Measurements from ENCODE around the gene OGFOD3.
"Not testable (repeated sequence)": the region's sequence is repeated elsewhere in the genome, so short reads cannot be mapped to it uniquely, and the experiment has no call there.

Gene OGFOD3

GRCh38 chr17:82354804-82355308, 63.5 kb downstream of the OGFOD3 start:
- Histone ChIP-seq H3K36me3 (ENCODE audit: control insufficient read depth, insufficient read depth, low read length) (no peaks in the 10 kb centered on the region), H3K9me3 (ENCODE audit: control insufficient read depth, insufficient read depth, low read depth, low read length) (no peaks in the 10 kb centered on the region), H3K27ac (ENCODE audit: low read depth, low read length) (no peak overlapping the region), H3K9ac (ENCODE audit: low read length) (no peak overlapping the region), H3K4me1 (ENCODE audit: control insufficient read depth, insufficient read depth, low read length) (no peaks in the 10 kb centered on the region), H3K4me3 (ENCODE audit: low read depth, low read length) (no peak overlapping the region), H3K27me3 (ENCODE audit: control insufficient read depth, insufficient read depth, low read length) (peaks cover 5% of the 10 kb centered on the region; the same call in 1 of the 2 replicates)

GRCh38 chr17:82353484-82353883, 64.9 kb downstream of the OGFOD3 start:
- H3K36me3 ChIP-seq (ENCODE audit: control insufficient read depth, insufficient read depth, low read length), result no peaks in the 10 kb centered on the region
- peaks cover 7% of the 10 kb centered on the region for H3K4me1 ChIP-seq (ENCODE audit: control insufficient read depth, insufficient read depth, low read length)
- H3K9ac ChIP-seq (ENCODE audit: low read length), result no peak overlapping the region
- no peak overlapping the region for H3K4me3 ChIP-seq (ENCODE audit: low read depth, low read length)
- H3K9me3 ChIP-seq (ENCODE audit: control insufficient read depth, insufficient read depth, low read depth, low read length), result no peaks in the 10 kb centered on the region
- no peaks in the 10 kb centered on the region for H3K27me3 ChIP-seq (ENCODE audit: control insufficient read depth, insufficient read depth, low read length)
- H3K27ac ChIP-seq (ENCODE audit: low read depth, low read length), result no peak overlapping the region

- Histone ChIP-seq H3K27ac (ENCODE audit: low read depth, low read length) (no peak overlapping the region), H3K27me3 (ENCODE audit: control insufficient read depth, insufficient read depth, low read length) (no peaks in the 10 kb centered on the region), H3K9ac (ENCODE audit: low read length) (no peak overlapping the region), H3K4me3 (ENCODE audit: low read depth, low read length) (no peak overlapping the region), H3K9me3 (ENCODE audit: control insufficient read depth, insufficient read depth, low read depth, low read length) (no peaks in the 10 kb centered on the region), H3K36me3 (ENCODE audit: control insufficient read depth, insufficient read depth, low read length) (no peaks in the 10 kb centered on the region), H3K4me1 (ENCODE audit: control insufficient read depth, insufficient read depth, low read length) (peaks cover 7% of the 10 kb centered on the region)
Observed at GRCh38 chr17:82351713-82352488, 66.5 kb downstream of the OGFOD3 start.

- Histone ChIP-seq H3K27ac (ENCODE audit: low read depth, low read length) (no peak overlapping the region), H3K4me3 (ENCODE audit: low read depth, low read length) (no peak overlapping the region), H3K27me3 (ENCODE audit: control insufficient read depth, insufficient read depth, low read length) (no peaks in the 10 kb centered on the region), H3K4me1 (ENCODE audit: control insufficient read depth, insufficient read depth, low read length) (peaks cover 7% of the 10 kb centered on the region), H3K9ac (ENCODE audit: low read length) (no peak overlapping the region), H3K9me3 (ENCODE audit: control insufficient read depth, insufficient read depth, low read depth, low read length) (no peaks in the 10 kb centered on the region), H3K36me3 (ENCODE audit: control insufficient read depth, insufficient read depth, low read length) (no peaks in the 10 kb centered on the region)
Observed at GRCh38 chr17:82351254-82351712, 67.1 kb downstream of the OGFOD3 start.

GRCh38 chr17:82350182-82351030, 68.0 kb downstream of the OGFOD3 start:
- no peak overlapping the region for H3K9ac ChIP-seq (ENCODE audit: low read length)
- no peaks in the 10 kb centered on the region for H3K36me3 ChIP-seq (ENCODE audit: control insufficient read depth, insufficient read depth, low read length)
- peaks cover 7% of the 10 kb centered on the region for H3K4me1 ChIP-seq (ENCODE audit: control insufficient read depth, insufficient read depth, low read length)
- H3K27ac ChIP-seq (ENCODE audit: low read depth, low read length), result no peak overlapping the region
- H3K4me3 ChIP-seq (ENCODE audit: low read depth, low read length), result no peak overlapping the region
- no peaks in the 10 kb centered on the region for H3K27me3 ChIP-seq (ENCODE audit: control insufficient read depth, insufficient read depth, low read length)
- H3K9me3 ChIP-seq (ENCODE audit: control insufficient read depth, insufficient read depth, low read depth, low read length), result no peaks in the 10 kb centered on the region

GRCh38 chr17:82349287-82349701, 69.1 kb downstream of the OGFOD3 start:
- H3K27ac ChIP-seq (ENCODE audit: low read depth, low read length), result no peak overlapping the region
- H3K36me3 ChIP-seq (ENCODE audit: control insufficient read depth, insufficient read depth, low read length), result no peaks in the 10 kb centered on the region
- H3K27me3 ChIP-seq (ENCODE audit: control insufficient read depth, insufficient read depth, low read length), result no peaks in the 10 kb centered on the region
- no peaks in the 10 kb centered on the region for H3K9me3 ChIP-seq (ENCODE audit: control insufficient read depth, insufficient read depth, low read depth, low read length)
- H3K4me3 ChIP-seq (ENCODE audit: low read depth, low read length), result no peak overlapping the region
- H3K4me1 ChIP-seq (ENCODE audit: control insufficient read depth, insufficient read depth, low read length), result peaks cover 7% of the 10 kb centered on the region
- H3K9ac ChIP-seq (ENCODE audit: low read length), result no peak overlapping the region

- H3K9me3 ChIP-seq (ENCODE audit: control insufficient read depth, insufficient read depth, low read depth, low read length), result no peaks in the 10 kb centered on the region
- no peaks in the 10 kb centered on the region for H3K36me3 ChIP-seq (ENCODE audit: control insufficient read depth, insufficient read depth, low read length)
- H3K4me1 ChIP-seq (ENCODE audit: control insufficient read depth, insufficient read depth, low read length), result peaks cover 7% of the 10 kb centered on the region
- no peak overlapping the region for H3K27ac ChIP-seq (ENCODE audit: low read depth, low read length)
- no peaks in the 10 kb centered on the region for H3K27me3 ChIP-seq (ENCODE audit: control insufficient read depth, insufficient read depth, low read length)
- H3K4me3 ChIP-seq (ENCODE audit: low read depth, low read length), result no peak overlapping the region
- H3K9ac ChIP-seq (ENCODE audit: low read length), result no peak overlapping the region
Observed at GRCh38 chr17:82348866-82349265, 69.5 kb downstream of the OGFOD3 start.

GRCh38 chr17:82348434-82348833, 70.0 kb downstream of the OGFOD3 start:
- Histone ChIP-seq H3K36me3 (ENCODE audit: control insufficient read depth, insufficient read depth, low read length) (no peaks in the 10 kb centered on the region), H3K9ac (ENCODE audit: low read length) (no peak overlapping the region), H3K4me1 (ENCODE audit: control insufficient read depth, insufficient read depth, low read length) (peaks cover 7% of the 10 kb centered on the region), H3K4me3 (ENCODE audit: low read depth, low read length) (no peak overlapping the region), H3K27ac (ENCODE audit: low read depth, low read length) (no peak overlapping the region), H3K9me3 (ENCODE audit: control insufficient read depth, insufficient read depth, low read depth, low read length) (no peaks in the 10 kb centered on the region), H3K27me3 (ENCODE audit: control insufficient read depth, insufficient read depth, low read length) (no peaks in the 10 kb centered on the region)

GRCh38 chr17:82347994-82348393, 70.4 kb downstream of the OGFOD3 start:
- H3K9me3 ChIP-seq (ENCODE audit: control insufficient read depth, insufficient read depth, low read depth, low read length); H3K27ac ChIP-seq (ENCODE audit: low read depth, low read length); H3K36me3 ChIP-seq (ENCODE audit: control insufficient read depth, insufficient read depth, low read length); H3K9ac ChIP-seq (ENCODE audit: low read length); H3K27me3 ChIP-seq (ENCODE audit: control insufficient read depth, insufficient read depth, low read length); H3K4me1 ChIP-seq (ENCODE audit: control insufficient read depth, insufficient read depth, low read length); H3K4me3 ChIP-seq (ENCODE audit: low read depth, low read length): not testable (repeated sequence)

- Histone ChIP-seq H3K9me3 (ENCODE audit: control insufficient read depth, insufficient read depth, low read depth, low read length) (0 out of 2 replicates have a peak, but pooled peaks cover 3% of the 10 kb centered on the region), H3K36me3 (ENCODE audit: control insufficient read depth, insufficient read depth, low read length) (no peaks in the 10 kb centered on the region), H3K9ac (ENCODE audit: low read length) (no peak overlapping the region), H3K4me1 (ENCODE audit: control insufficient read depth, insufficient read depth, low read length) (peaks cover 7% of the 10 kb centered on the region), H3K27me3 (ENCODE audit: control insufficient read depth, insufficient read depth, low read length) (no peaks in the 10 kb centered on the region), H3K27ac (ENCODE audit: low read depth, low read length) (no peak overlapping the region), H3K4me3 (ENCODE audit: low read depth, low read length) (no peak overlapping the region)
Observed at GRCh38 chr17:82346342-82347300, 71.8 kb downstream of the OGFOD3 start.

Measured in HUES6 (cell line).